Left forelimb (tissue), 1 donor: ENCODE measurements around the gene TRABD2B.

Source experiments
- DNase-seq: peaks from one replicate; pipeline ENCODE4 v3.0.0-alpha.2; 2018; ENCODE audit warnings: low spot score

TRABD2B gene

GRCh38 chr1:48021792-48022191, 24.6 kb upstream of the TRABD2B start:
- DNase-seq = no peak

- no peak for DNase-seq
Observed at GRCh38 chr1:48019714-48020315, 22.6 kb upstream of the TRABD2B start.

DNA sequence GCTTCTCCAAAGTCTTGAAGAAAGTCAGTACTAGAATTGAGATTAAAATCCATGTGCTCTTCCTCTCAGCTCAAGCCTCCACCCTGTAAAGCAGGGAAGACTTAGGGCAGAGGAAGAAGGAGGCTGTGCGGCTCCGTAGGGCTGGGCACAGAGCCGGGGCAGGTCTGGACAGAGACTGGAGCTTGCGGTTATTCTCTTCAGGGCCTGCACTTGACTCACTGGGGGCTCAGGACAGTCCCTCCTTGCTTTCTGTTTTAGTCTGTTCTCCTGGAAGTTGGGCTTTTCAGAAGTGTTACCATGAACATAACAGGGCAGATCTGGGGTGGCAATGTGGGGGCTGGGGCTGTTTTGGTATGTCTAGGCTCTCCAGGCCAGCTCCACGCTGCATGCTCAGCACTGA, 21.6 kb upstream of the TRABD2B start:
- DNase-seq = no peak

GRCh38 chr1:48017716-48018115, 20.5 kb upstream of the TRABD2B start:
- DNase-seq = no peak

DNA sequence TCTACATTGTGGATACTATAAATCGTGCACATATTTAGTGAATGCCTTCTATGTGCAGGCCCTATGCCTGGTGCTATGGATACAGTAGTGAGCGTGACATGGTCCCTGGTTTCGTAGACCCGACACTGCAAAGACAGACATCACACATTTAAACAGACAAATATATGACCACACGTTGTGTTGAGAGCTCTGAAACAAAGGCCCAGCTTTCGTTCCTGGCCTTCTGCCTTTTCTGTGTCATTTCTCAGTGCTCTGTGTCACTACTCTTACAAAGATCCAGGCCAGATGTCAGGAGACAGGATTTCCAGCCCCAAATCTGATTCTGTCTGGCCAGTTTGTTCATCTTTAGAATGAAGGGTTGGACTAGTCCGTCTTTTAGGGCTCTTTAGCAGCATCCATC, 19.3 kb upstream of the TRABD2B start:
- DNase-seq = no peak

DNA sequence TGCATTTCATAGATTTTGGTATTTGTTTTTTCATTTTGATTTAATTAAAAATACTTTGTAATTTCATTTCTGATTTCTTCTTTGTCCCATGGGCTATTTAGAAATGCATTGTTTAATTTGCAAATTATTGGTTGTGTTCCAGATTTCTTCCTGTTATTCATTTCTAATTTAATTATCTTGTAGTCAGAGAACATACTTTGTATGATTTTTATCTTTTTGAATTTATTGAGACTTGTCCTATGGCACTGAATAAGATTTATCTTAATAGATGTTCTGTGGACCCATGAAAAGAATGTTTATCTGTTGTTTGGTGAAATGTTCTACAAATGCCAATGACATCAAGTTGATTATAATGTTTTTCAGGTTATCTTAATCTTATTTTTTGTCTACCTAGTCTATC, 16.1 kb upstream of the TRABD2B start:
- no peak for DNase-seq

- peak; percentile 37 for DNase-seq
Observed at GRCh38 chr1:48007047-48007446, 9.9 kb upstream of the TRABD2B start.

DNA sequence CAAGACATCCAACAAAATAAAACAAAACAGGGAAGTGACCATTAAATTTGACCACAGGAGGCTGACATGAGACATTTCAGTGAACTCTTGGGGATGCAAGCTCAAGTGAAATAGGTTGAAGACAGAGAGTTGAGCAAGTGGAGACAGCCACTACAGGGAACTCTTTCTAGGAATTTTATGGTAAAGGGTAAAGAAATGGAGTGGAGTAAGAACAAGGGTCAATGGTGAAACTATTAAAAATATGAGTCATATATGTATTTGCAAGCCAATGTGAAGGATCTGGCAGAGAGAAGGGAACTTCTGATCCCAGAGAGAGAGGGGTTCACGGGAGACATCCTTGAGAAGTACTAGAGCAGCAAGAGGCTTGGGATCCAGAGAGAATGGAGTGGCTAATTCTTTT, 9.1 kb upstream of the TRABD2B start:
- DNase-seq = no peak

DNA sequence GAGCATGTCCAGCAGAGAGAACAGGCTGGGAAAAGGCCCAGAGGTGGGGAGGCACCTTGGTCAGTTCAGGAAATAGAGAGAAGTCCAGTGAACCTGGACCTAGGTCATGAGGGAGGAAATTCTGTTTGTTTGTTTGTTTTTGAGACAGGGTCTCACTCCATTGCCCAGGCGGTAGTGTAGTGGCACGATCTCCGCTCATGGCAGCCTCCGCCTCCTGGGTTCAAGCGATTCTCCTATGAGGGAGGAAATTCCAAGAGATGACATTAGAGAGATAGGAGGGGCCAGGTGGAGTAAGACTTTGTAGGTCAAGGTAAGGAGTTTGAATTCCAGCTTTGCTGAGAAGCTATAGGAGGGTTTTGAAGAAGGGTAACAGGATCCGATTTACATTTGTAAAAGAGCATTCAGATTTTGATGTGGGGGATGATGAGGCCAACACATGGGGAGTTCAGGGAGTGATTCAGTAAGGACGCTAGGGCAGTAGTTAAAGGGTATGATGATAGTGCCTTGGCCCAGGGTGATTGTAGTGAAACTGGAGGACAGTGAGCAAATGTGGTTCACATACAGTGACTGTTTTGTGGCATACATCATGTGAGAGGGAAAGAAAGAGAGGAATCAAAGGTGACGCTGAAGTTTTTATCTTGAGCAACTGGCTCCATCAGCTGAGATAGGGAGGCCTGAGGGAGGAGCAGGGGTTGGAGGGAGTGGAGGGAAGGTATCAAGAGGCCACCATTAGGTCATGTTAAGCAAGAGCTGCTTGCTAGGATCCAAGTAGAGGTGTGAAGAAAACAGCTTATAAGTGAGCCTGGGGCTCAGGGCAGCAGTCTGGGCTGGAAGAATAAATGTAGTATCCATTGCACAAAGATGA, 8.3 kb upstream of the TRABD2B start:
- DNase-seq = no peak

DNA sequence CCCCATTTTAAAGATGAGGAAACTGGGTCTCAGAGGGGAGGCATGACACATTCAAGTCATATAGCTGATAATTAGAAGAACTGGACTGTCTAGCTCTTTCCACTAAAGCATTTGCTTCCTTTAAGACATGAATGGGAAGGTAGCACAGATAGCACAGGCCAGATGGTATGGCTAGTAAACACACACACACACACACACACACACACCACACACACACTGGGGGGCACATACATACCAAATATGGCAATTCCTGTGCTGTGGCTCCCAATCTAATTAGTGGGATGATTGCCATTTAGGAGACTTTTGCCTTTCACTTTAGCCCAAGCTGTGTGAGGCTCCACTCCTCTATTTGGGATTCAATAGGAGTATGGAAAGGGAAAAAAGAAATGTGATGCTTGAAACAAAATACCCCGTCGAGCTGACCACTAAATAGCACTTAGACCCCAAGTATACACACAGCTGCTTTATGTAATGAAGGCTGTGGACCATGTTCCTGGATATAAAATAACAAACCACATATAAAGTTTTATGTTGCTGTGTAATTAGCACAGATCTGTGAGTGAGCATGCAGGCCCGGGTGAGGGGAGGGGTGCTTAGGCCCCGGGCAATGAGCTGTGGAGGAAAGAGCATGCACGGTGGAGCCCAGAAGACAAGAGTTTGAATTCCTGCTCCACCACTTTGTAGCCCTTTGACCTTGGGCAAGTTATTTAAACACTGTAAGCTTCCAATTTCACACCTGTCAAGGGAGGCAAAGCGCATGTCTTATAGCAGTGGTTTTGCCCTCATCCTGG, 6.8 kb upstream of the TRABD2B start:
- DNase-seq = peak; percentile 57

DNA sequence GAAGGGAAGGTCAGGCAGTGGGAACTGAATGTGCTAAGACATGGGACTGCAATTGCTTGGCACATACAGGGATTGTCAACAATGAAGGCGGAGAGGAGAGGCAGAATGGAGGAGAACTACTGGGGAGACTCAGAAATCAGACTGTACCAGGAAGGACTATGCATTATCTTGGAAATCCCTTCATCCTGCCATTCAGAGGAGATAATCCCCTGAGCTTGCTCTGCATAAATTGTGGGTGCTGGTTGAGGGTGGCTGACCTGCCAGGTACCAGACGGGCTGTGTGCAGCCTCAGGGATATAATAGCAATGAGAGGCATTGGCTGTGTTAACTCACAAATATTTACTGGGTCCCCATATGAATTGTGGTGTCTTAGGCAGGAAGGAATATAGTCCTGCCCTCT, 5.0 kb upstream of the TRABD2B start:
- peak; percentile 28 for DNase-seq

DNA sequence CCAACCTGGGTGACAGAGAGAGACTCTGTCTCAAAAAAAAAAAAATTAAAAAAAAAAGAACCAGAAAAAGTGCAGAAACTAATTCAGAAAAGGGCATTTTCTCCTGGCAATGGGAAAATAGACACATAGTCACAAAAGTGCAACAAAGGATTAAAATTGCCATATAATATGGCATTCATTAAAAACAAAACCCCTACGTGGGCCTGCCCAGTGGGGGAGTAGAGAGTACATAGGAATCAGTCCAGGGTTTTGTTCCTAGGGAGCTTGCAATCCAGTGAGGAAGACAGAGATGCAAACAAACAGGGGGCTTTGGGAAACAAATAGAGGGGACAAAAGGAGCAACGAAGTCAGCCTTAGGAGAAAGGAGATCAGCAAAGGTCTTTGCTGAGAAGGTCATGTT, 4.5 kb upstream of the TRABD2B start:
- no peak for DNase-seq

- DNase-seq = peak; percentile 36
Observed at GRCh38 chr1:48000883-48001282, 3.7 kb upstream of the TRABD2B start.

GRCh38 chr1:47999097-47999496, 1.9 kb upstream of the TRABD2B start:
- peak; percentile 17 for DNase-seq

- DNase-seq = peak; percentile 37
Observed at GRCh38 chr1:47998396-47998990, 1.3 kb upstream of the TRABD2B start.

DNA sequence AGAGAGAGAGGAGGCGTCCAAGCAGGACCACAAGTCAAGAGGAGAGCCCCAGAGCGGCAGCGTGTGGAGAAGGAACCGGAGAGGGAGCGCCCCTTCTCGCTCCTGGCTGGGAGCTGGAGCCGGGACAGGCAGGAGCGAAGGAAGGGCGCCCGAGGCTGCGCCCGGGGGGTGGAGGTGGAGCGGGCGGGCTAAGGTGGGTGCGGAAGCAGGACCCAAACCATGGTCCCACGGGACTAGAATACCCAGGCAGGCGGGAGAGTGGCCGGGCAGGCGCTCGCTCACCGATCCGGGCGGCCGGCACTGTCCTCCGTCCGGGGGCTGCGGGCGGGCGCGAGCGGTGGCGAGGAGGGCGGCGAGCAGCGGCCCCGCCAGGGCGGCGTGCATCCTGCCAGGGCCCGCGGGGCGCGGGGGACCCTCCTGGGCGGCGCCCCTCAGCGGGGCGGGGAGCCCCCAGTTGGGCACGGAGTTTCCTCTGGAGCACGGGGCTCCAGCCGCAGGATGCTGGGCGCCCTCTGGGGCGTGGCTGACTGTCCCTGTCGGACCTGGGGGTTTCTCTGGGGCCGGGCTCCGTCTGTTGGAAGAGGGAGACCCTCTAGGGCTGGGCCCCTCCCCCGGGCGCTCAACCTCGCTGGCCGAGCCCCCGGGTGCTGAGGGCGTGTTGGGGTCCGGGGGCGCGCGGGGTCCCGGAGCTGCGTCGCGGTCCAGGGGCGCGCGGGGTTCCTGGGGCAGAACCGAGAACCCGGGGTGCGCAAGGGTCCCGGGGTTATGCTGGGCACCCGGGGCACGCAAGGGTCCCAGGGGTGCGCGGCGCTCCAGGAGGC, 569 bp downstream of the TRABD2B start:
- no peak for DNase-seq

GRCh38 chr1:47996060-47996405, 1.2 kb downstream of the TRABD2B start:
- DNase-seq = no peak

DNA sequence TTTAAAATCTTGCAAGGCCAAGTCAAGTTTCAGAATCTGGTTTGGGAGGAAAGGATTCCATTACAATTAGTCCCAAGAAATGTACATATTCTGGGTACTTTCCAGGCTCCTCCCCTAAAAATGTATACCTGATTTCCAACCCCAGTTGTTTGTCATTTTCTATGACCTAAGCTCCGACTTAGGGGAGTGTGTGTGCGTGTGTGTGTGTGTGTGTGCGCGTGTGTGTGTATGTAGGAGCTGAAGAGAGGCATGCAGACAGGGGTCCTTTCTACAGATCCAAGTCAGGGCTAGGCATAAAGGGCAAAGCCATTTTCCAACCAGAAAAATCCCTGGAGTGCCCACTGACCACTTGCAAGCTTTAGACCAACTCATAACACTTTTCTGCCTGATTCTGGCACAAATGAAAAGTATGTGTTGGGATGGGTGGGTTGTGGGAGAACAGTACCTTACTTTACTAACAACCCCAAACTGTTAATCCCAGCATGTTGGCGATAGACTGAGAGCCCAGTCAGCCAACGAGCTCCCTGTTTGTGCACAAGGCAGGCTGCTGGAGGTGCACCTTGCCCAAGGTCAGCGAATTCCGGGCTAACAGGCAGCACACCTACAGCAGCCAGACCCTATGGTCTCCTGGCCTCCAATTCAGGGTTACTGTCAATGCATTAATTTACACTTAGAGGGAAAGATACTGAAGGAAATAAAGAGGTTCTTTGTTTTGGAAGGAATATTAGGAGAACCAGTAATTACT, 1.7 kb downstream of the TRABD2B start:
- no peak for DNase-seq

DNA sequence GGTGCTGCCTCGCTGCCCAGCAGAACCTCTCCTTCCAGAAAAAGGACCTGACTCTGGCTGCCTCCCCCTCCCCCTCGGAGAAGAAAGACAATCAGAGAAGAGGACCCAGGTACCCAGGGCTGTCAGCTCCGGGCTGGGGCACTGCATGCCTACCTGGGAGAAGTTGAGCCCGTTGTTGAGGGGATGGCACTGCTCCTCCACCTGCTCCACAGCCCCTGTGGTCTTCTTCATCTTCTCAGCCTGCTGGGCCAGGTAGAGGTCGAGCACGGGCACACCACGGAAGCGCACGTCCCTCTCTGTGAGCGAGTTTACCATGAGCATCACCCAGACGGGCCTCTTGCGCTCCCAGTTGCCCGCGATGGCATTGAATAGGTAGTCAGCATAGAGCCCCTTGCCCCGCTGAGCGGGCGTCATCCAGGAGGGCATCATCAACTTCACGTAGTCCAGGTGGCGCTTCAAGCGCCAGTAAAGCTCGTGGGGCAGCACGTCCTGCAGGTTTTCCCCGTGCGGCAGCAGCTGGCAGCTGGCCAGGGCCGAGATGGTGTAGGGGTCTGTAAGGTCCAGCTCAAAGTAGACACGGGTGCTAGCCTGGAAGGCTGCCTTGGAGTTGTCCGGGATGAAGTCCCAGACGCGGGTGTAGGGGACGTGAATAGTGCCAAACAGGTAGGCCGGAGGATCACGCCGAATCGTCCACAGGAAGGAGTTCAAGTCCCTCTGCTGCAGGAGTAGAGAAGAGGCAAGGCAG, 3.1 kb downstream of the TRABD2B start:
- no peak for DNase-seq

DNA sequence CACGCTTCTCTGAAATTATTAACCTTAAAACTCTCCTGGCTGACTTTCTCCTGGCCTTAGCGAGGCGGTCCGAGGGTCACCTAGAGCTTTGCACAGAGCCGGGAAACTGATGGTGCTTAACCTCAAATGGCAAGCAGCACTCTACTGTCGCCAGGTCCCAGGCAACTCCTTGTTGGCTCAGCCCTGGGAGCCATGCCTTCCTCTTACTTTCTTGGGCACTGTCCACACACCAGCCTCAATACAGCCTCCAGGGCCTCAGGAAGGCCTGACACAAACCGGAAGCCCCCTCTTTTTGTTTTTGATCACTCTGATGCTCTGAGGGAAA, 3.8 kb downstream of the TRABD2B start:
- no peak for DNase-seq
